Ureter (tissue), 1 donor: ENCODE data around the gene GRIN2B. TPM values are rescaled to one million over a fixed set of nuclear protein-coding genes. Genes with fewer than 3 reads are reported as not detected.

ENCODE experiments used
- DNase-seq: peaks from one replicate; pipeline ENCODE4 v3.0.0-alpha.2; 2020; ENCODE audit warnings: low spot score
- total RNA-seq: library from RNA; stranded (reverse); gene quantifications from one replicate; pipeline ENCODE4 v1.2.4, GENCODE V29; 2023
- donor health status: DM: yes; HTN: yes; CAD: no.

The GRIN2B gene
- 0.03 TPM for total RNA-seq

GRCh38 chr12:13981296-13981962 is at the start of gene GRIN2B:
Gene GRIN2B (minus strand): TSS chr12:13981602. CDS start chr12:13866208, 115,394 bp downstream.
- no peak for DNase-seq

GRCh38 chr12:14026537-14026936 is 45.1 kb upstream of the GRIN2B start:
- DNase-seq: no peak

GRCh38 chr12:14024591-14024990 is 43.2 kb upstream of the GRIN2B start:
- no peak for DNase-seq

- no peak for DNase-seq
These were observed 36.7 kb upstream of the GRIN2B start for GRCh38 chr12:14018080-14018479.

GRCh38 chr12:14010989-14011388 is 29.6 kb upstream of the GRIN2B start:
- DNase-seq: no peak

GRCh38 chr12:14007639-14008038 is 26.2 kb upstream of the GRIN2B start:
- DNase-seq: no peak

- no peak for DNase-seq
These were observed 11.2 kb upstream of the GRIN2B start for GRCh38 chr12:13992585-13992984.

GRCh38 chr12:13992106-13992505 is 10.7 kb upstream of the GRIN2B start:
- DNase-seq: no peak

GRCh38 chr12:13986031-13986430 is 4.6 kb upstream of the GRIN2B start:
- no peak for DNase-seq

- DNase-seq: no peak
These were observed 588 bp upstream of the GRIN2B start for GRCh38 chr12:13981990-13982389.

- DNase-seq: no peak
These were observed 685 bp downstream of the GRIN2B start for GRCh38 chr12:13980538-13981295.

GRCh38 chr12:13979772-13980378 is 1.5 kb downstream of the GRIN2B start:
- no peak for DNase-seq

- DNase-seq: no peak
These were observed 2.5 kb downstream of the GRIN2B start for GRCh38 chr12:13978876-13979275.

- DNase-seq: no peak
These were observed 4.5 kb downstream of the GRIN2B start for GRCh38 chr12:13976880-13977279.

- DNase-seq: no peak
These were observed 5.3 kb downstream of the GRIN2B start for GRCh38 chr12:13976028-13976584.

- no peak for DNase-seq
These were observed 7.4 kb downstream of the GRIN2B start for GRCh38 chr12:13973996-13974395.

GRCh38 chr12:13970803-13971202 is 10.6 kb downstream of the GRIN2B start:
- no peak for DNase-seq

GRCh38 chr12:13968281-13968680 is 13.1 kb downstream of the GRIN2B start:
- no peak for DNase-seq

GRCh38 chr12:13964666-13965065 is 16.7 kb downstream of the GRIN2B start:
- no peak for DNase-seq

- DNase-seq: no peak
These were observed 18.7 kb downstream of the GRIN2B start for GRCh38 chr12:13962699-13963098.

GRCh38 chr12:13961971-13962370 is 19.4 kb downstream of the GRIN2B start:
- no peak for DNase-seq

- no peak for DNase-seq
These were observed 22.2 kb downstream of the GRIN2B start for GRCh38 chr12:13959131-13959723.
